ENCODE results near the gene SLC26A11.

DNA sequence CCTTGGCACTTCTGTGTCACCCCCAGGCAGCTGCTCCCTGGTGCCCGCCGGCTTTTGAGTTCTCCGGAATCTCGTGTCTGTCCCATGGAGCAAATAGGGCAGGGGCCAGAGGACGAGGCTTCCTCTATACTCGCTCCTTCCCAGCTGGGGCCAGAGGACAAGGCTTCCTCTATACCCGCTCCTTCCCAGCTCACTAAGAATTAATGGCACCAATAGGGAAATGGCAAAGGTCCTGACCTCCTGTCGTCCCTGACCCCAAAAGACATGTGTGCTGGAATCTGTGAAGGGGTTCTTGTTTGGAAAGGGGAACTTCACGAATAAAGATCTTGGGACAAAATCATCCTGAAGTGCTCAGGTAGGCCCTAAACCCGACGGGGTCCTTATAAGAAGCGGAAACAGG, 7.7 kb upstream of the SLC26A11 start:
- no peak for TF ChIP-seq RFX5 (IDR thresholded peaks at IDR 0.05)
- TF ChIP-seq, protein P1, sequence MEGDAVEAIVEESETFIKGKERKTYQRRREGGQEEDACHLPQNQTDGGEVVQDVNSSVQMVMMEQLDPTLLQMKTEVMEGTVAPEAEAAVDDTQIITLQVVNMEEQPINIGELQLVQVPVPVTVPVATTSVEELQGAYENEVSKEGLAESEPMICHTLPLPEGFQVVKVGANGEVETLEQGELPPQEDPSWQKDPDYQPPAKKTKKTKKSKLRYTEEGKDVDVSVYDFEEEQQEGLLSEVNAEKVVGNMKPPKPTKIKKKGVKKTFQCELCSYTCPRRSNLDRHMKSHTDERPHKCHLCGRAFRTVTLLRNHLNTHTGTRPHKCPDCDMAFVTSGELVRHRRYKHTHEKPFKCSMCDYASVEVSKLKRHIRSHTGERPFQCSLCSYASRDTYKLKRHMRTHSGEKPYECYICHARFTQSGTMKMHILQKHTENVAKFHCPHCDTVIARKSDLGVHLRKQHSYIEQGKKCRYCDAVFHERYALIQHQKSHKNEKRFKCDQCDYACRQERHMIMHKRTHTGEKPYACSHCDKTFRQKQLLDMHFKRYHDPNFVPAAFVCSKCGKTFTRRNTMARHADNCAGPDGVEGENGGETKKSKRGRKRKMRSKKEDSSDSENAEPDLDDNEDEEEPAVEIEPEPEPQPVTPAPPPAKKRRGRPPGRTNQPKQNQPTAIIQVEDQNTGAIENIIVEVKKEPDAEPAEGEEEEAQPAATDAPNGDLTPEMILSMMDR (IDR thresholded peaks at IDR 0.05), result no peak
- TF ChIP-seq MAZ (IDR thresholded peaks at IDR 0.05; ENCODE audit: borderline replicate concordance, low read depth, low read length), result no peak

Measured in A549 (cell line).